Lower leg skin (tissue), 3 donors: ENCODE results near the gene ANK3.

Source experiments
- POLR2A ChIP-seq, 2 donors: fragments of 450-650 bp; IDR thresholded peaks; one replicate each; pipeline ENCODE4 v1.6.1; 2016 to 2017; ENCODE audit warnings: antibody characterized with exemption in 2 of 2, mild to moderate bottlenecking in 1 of 2, moderate library complexity in 1 of 2
- TF ChIP-seq, protein P1 (sequence below), 3 donors: fragments of 450-650 bp; IDR thresholded peaks; one replicate each; pipeline ENCODE4 v1.5.1; 2016; ENCODE audit warnings: antibody characterized with exemption in 3 of 3, mild to moderate bottlenecking in 3 of 3, moderate library complexity in 2 of 3

DNA sequence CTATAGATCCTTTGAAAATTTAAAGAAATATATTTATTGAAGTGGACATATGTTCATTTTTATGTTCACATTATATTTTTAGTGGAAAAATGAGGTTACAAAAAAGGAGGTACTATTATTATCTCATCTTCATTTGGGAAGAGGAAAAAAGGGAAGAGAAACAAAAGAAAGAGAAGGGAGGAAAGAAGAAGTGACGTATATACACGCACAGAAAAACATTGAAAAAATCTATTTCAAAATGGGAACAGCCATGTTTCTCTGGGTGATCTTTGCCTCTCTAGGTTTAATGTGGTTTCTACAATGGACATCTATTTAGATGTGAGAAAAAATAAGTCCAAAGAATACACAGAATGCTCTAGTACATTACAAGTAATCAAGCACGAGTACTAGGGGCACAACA is 14.8 kb downstream of the ANK3 start:
- TF ChIP-seq, protein P1, sequence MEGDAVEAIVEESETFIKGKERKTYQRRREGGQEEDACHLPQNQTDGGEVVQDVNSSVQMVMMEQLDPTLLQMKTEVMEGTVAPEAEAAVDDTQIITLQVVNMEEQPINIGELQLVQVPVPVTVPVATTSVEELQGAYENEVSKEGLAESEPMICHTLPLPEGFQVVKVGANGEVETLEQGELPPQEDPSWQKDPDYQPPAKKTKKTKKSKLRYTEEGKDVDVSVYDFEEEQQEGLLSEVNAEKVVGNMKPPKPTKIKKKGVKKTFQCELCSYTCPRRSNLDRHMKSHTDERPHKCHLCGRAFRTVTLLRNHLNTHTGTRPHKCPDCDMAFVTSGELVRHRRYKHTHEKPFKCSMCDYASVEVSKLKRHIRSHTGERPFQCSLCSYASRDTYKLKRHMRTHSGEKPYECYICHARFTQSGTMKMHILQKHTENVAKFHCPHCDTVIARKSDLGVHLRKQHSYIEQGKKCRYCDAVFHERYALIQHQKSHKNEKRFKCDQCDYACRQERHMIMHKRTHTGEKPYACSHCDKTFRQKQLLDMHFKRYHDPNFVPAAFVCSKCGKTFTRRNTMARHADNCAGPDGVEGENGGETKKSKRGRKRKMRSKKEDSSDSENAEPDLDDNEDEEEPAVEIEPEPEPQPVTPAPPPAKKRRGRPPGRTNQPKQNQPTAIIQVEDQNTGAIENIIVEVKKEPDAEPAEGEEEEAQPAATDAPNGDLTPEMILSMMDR (IDR thresholded peaks at IDR 0.05), result no peak
- no peak for TF ChIP-seq POLR2A (IDR thresholded peaks at IDR 0.05)
